HG03460 (cell line): ENCODE data around the gene CPXM2.

Experiments used
- ATAC-seq: cut with Tn5 transposase; IDR thresholded peaks from one replicate; pipeline ENCODE4 v1.9.1; 2021; ENCODE audit not compliant: unreplicated experiment

Gene CPXM2

DNA sequence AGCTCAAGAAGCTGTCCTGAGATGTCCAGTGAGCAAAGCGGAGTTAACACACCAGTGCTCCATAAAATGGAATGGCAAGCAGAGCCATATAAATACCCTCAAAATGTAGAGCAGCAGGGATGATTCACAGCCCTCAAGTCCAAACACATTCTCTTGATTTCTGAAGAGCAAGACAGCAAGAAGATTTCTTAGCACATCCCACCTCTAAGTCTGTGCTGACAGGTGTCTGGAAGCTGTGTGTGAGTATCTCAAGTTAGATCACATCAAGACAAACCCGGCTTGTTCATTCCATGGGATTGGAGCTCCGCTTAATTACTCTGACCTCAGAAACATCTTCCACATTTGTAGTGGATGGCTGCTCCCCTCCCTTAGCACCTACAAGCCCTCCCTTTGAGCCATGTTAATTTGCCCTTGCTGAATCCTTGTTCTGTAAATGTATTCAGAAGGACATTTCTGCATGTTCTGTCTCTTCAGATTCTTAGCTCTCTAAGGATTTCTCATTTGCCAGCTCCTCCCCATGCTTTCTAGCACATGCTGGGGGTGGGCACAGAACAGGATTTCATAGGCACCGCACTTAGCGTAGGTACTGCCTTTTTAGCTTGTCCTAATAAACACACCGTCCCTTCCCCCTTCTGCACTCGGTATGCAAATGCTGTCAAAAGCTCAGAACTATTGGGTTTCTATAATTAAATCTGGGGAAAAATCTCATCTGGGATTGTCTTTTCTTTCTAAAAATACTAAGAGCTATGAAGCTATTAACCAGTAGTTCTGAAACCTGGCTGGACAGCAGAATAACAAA lies 112.7 kb downstream of the CPXM2 start:
- ATAC-seq: no peak

DNA sequence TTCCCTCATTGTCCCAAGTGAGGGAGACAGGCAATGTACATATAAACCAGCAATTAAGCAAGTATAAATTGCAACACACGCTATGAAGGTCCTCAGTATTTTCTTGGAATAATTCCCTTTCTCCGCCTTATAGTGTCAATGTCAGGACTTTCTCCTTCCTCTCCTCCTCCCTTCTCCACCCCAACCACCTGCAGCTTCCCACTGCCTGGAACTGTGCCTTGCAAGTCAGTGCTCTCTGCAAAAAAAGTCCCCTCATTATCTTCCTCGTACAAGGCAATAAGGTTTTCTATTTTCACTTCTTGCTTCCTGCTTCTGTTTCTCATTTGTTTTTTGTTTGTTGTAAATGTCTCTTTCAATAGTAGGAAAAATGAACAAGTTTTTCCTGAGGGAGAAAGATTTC lies 113.7 kb downstream of the CPXM2 start:
- ATAC-seq: no peak

GRCh38 chr10:123774132-123774742 lies 117.4 kb downstream of the CPXM2 start:
- no peak for ATAC-seq

GRCh38 chr10:123772645-123773508 lies 118.7 kb downstream of the CPXM2 start:
- ATAC-seq: no peak

DNA sequence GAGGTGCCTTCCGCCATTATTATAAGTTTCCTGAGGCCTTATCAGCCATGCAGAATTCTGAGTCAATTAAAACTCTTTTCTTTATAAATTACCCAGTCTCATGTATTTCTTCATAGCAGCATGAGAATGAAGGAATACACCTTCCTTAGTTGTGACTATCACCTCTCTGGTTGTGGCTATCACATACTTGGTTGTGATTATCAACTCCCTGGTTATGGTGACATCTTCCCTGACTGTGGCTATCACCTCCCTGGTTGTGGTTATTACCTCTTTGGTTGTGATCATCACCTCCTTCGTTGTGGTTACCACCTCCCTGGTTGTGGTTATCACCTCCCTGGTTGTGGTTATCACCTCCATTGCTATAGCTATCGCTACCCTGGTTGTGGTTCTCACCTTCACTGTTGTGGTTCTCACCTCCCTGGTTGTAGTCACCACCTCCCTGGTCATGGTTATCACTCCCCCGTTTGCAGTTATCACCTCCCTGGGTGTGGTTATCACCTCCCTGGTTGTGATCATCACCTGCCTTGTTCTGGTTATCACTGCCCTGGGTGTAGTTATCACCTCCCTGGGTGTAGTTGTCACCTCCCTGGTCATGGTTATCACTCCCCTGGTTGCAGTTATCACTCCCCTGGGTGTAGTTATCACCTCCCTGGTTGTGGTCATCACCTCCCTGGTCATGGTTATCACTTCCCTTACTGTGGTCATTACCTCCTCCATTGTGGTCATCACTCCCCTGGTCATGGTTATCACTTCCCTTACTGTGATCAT lies 119.5 kb downstream of the CPXM2 start:
- ATAC-seq: no peak

DNA sequence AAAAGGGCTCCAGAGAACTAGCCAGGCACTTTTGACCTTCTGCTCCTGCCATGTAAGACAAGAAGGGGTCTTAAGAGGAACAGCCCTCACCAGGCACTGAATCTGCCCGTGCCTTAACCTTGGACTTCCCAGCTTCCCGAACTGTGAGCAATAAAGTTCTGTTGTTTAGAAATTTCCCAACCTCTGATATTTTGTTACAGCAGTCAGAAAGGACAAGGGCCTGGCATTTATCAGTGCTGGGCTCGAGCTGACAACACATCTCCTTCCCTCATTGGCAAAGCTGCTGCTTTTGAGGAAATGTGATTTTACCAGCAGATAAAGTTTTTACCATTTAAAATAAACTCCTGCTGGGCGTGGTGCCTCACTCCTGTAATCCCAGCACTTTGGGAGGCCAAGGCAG lies 122.0 kb downstream of the CPXM2 start:
- no peak for ATAC-seq

GRCh38 chr10:123766761-123767160 lies 124.8 kb downstream of the CPXM2 start:
- ATAC-seq: no peak

DNA sequence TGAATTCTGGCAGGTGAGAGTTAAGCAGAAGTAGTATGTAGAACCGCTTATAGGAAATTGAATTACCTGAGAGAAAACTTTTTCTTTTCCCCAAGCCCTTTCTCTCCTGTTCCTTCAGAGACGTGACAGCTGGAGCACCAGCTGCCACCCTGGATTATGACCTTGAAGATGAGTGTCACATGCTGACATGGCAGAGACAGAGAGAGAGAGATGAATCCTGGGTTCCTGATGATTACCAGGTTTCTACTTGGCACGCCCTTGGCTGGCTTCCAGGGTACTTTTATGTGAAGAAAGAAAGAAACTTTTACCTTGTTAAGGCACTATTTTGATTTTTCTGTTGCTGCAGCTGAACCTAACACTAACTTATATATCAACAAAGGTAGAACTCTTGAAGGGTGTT lies 125.6 kb downstream of the CPXM2 start:
- ATAC-seq: no peak

GRCh38 chr10:123761666-123762230 lies 129.9 kb downstream of the CPXM2 start:
- ATAC-seq: no peak

- ATAC-seq: no peak
Measured at GRCh38 chr10:123761038-123761428, 130.6 kb downstream of the CPXM2 start.

DNA sequence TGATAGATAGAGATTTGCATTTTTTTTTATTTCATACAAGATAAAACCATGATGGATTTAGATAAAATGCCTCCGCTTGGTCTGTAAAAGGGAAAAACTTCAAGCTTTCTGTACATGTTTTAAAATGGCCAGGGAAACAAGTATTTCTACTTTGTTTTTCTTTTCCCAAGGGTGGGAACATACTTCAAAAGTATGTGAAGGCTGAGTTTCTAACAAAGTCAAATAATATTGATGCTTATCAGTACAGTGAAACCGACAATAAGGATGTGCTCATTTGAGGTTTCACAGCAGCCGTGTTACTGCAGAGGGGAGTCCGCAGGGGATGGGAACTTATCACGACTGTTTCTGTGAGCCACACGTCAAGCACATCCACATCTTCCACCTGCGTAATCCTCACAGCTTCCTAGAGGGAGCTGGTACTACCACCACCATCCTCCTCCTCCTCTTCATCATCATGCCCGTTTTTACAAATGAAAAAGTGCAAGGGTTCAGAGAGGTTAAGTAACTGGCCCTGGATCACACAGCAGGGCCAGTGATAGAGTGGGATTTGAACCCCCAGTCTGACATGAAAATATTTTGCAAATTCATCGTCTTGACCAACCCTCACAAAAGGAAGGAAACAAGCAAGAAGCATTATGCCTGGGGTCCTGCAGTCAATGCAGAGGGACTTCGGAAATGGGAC lies 131.1 kb downstream of the CPXM2 start:
- no peak for ATAC-seq

DNA sequence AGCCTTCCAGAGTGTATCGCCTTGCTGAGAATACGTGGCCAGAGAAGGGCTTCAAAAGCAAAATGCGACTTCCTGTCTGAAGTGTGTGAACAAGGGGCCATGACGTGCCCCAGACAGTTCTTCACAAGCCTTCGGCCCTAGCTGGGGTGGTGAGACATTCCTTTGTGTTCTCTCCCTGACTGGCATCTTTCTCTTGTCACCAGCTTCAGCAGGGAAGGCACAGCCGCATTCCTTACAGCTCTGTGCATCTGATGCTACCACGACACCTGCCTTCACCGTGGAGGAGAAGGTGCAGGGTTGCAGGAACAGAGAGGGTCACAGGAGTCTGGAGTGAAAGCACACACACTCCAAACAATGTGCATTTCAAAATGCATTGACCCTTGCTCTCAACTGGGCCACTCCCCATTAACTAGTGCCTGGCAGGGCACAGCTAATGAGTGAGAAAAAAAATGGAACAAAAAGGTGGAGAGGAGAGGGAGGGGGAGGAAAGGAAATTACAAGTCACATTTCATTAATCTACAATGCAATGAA lies 132.0 kb downstream of the CPXM2 start:
- no peak for ATAC-seq

DNA sequence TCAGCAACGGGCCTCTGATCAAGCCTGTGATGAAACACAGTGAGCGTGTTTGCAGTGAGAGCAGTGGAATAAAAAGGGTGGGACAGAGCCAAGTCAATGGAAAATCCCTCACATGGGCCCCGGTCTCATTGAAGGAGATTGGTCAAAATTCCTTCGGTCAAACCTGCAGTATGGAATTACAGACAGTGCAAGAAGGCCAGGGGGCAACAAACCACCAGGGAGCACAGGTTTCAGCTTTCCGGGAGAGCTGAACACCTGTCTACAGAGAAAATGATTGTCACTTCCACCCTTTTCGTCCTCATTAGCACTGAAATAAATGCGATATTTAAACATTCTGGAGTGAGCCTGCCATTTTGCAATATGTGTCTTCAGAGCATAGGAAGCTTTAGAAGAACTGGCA lies 132.6 kb downstream of the CPXM2 start:
- ATAC-seq: no peak

- ATAC-seq: no peak
Measured at GRCh38 chr10:123757853-123758252, 133.8 kb downstream of the CPXM2 start.

- ATAC-seq: no peak
Measured at GRCh38 chr10:123755061-123755460, 136.5 kb downstream of the CPXM2 start.

DNA sequence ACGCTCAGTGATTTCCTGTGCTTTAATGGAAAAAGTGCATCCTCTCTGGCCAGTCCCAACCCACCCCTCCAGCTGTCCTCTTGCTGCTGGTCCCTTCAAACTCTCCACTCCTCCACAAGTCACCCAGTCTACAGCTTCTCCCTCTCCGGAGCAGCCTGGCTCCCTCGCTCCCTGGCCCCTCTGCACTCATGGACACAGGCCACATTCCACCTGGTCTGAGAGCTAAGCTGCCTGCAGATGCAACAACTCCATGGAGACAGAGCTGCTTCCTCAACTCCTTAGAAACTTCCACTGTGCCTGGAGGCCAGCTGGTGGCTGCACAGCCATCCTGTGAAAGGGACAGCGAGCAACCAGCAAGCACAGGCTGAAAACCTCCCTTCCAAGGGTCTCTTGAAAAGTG lies 137.5 kb downstream of the CPXM2 start:
- ATAC-seq: no peak

DNA sequence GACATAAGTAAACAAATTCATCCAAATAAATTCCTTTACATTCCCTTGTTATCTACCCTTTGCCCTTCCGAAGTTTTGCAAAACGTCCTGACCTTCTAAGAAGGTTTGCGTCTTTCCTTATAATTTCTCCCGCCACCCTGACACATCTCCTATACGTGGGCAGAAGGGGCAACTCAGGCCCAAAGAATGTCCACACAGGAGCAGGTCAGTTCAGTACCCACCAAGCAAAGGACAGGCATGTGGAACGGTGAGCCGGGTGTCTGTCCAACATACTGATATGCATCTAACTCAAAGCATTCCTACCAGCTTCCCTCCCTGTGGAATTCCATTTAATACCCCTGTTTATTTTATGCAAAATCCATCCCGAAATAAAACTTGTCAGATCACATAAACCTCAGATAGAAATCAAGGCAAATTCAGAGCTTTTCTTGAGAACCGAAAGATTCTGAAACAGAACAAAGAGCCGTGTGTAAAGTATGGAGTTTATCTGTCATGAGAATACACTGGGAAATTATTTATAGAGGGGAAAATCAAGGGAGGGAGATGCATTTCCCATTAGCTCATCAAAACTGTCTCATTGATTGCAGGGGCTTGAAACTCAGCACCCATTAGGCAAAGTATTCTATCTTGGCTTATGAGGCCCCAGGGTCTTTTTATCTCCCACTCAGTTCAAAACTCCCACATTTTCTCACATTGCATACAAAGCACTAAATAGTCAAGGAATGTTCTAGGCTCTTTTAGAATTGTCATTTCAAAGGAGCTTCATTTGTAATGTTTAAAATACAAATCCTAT lies 140.1 kb downstream of the CPXM2 start:
- ATAC-seq: no peak

GRCh38 chr10:123750901-123751300 lies 140.7 kb downstream of the CPXM2 start:
- no peak for ATAC-seq

DNA sequence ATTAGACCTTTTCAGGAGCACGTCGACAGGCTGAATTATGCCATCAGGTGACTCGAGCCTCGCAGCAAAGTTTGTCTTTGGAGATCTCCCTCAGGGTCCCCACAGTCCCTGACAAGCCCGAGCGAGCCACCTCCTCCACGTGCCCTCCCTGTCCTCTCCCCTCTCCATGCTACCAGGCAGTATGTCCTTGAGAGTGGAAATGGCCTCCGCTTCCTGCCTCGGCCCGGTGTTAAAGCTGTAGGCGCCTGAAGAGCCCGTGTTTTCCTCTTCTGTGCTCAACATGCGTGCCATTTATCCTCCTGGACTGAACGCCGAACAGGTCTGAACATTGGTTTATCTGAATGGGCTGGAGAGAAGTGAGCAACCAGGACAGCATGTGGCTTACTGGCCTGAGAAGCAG lies 142.9 kb downstream of the CPXM2 start:
- no peak for ATAC-seq
